Skeletal muscle satellite cell (primary cell): ENCODE results near the gene GNS.
"Not testable (repeated sequence)": the region's sequence is repeated elsewhere in the genome, so short reads cannot be mapped to it uniquely, and the experiment has no call there.

ENCODE experiments used
- H3K27me3 ChIP-seq: 2 replicates; pipeline ENCODE4 v1.7.0; 2013; ENCODE audit warnings: low read length; ENCODE audit not compliant: control insufficient read depth, insufficient read depth
- H3K36me3 ChIP-seq: 2 replicates; pipeline ENCODE4 v1.7.0; 2013; ENCODE audit warnings: mild to moderate bottlenecking, control low read depth, low read length; ENCODE audit not compliant: insufficient read depth
- H3K4me1 ChIP-seq: 2 replicates; pipeline ENCODE4 v1.7.0; 2013; ENCODE audit warnings: low read length; ENCODE audit not compliant: control insufficient read depth, insufficient read depth
- H3K4me2 ChIP-seq: 2 replicates; pipeline ENCODE4 v1.7.0; 2013; ENCODE audit warnings: mild to moderate bottlenecking, low read length
- H3K4me3 ChIP-seq: 2 replicates; pipeline ENCODE4 v1.7.0; 2013; ENCODE audit warnings: low read length
- H3K9ac ChIP-seq: 2 replicates; pipeline ENCODE4 v1.7.0; 2013; ENCODE audit warnings: mild to moderate bottlenecking, low read depth, low read length, moderate library complexity
- H3K9me3 ChIP-seq: replicated peaks from 2 replicates; pipeline ENCODE4 v1.7.0; 2013; ENCODE audit warnings: mild to moderate bottlenecking, control low read depth, low read length

The GNS gene

DNA sequence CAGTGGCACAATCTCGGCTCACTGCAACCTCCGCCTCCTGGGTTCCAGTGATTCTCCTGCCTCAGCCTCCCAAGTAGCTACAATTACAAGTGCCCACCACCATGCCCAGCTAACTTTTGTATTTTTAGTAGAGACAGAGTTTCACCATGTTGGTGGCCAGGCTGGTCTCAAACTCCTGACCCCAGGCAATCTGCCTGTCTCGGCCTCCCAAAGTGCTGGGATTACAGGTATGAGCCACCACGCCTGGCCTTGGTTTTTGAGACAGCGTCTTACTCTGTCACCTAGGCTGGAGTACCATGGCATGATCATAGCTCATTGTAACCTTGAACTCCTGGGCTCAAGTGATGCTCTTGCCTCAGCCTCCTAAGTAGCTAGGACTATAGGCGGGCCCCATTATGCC lies 69.0 kb downstream of the GNS start:
- H3K4me1 ChIP-seq, H3K4me2 ChIP-seq, H3K27me3 ChIP-seq, H3K36me3 ChIP-seq, H3K4me3 ChIP-seq, H3K9me3 ChIP-seq, H3K9ac ChIP-seq: not testable (repeated sequence)

DNA sequence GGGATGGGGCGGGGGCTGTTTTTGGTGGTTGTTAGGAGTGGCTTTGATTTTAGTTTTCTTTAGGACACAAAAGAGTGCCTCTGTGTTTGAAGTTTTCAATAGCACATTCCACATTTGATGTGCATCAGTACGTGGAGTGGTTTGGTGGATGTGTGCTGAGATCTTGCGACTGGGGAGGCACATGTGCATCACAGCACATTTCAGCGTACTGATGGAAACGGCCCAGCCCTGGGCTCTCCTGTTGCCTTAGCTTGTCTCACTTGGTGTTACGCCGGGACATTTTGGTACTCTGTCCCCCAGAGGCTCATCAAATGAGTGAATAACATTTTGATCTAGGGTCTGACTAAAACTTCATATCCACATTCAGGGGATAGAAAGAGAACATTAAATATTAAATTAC lies 70.5 kb downstream of the GNS start:
- H3K9ac ChIP-seq: no peak overlapping the region
- no peaks in the 10 kb centered on the region for H3K27me3 ChIP-seq
- peaks cover 6% of the 10 kb centered on the region for H3K4me1 ChIP-seq
- no peak overlapping the region for H3K4me2 ChIP-seq
- peaks cover 8% of the 10 kb centered on the region for H3K36me3 ChIP-seq
- H3K4me3 ChIP-seq: no peak overlapping the region
- H3K9me3 ChIP-seq: no peaks in the 10 kb centered on the region

DNA sequence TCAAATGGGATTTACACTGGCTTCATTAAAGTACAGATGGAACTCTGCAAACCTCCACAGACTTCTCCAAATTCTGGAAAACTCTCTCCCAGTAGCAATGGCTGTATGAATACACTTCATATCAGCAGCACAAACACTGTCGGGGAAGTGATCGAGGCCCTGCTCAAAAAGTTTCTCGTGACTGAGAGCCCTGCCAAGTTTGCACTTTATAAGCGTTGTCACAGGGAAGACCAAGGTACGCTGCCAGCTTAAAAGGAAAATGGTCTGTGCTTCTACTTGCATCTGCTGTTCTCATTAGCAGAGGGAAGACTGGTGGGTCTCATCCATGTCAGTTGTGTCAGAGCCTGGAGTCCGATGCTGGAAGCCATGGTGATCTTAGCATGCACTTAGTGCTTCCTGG lies 71.0 kb downstream of the GNS start:
- H3K27me3 ChIP-seq: no peaks in the 10 kb centered on the region
- H3K9me3 ChIP-seq: no peaks in the 10 kb centered on the region
- no peak overlapping the region for H3K4me2 ChIP-seq
- peaks cover 8% of the 10 kb centered on the region for H3K36me3 ChIP-seq
- no peak overlapping the region for H3K4me3 ChIP-seq
- H3K4me1 ChIP-seq: peaks cover 6% of the 10 kb centered on the region
- H3K9ac ChIP-seq: no peak overlapping the region

DNA sequence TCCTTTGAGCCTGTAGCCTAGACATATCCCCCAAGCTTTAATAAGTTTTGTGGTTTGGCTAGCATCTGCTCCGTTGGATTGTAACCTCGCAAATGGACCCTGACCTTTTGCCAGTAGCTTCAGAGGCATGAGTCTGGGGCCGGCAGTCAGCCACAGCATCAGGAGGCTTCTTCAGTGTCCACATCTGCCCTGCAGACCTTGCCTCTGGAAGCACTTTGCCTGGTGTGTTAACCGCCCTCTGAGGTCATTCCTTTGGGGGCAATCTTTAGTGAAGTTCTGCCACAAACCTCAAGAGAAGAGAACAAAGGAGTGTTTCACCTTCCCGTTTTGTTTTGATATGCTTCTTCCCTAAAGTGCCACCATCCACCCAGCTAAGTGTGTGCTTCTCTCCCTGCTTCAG lies 71.4 kb downstream of the GNS start:
- peaks cover 8% of the 10 kb centered on the region for H3K4me1 ChIP-seq
- no peak overlapping the region for H3K4me2 ChIP-seq
- H3K9me3 ChIP-seq: no peaks in the 10 kb centered on the region
- H3K27me3 ChIP-seq: no peaks in the 10 kb centered on the region
- H3K36me3 ChIP-seq: peaks cover 8% of the 10 kb centered on the region
- H3K4me3 ChIP-seq: no peak overlapping the region
- no peak overlapping the region for H3K9ac ChIP-seq

DNA sequence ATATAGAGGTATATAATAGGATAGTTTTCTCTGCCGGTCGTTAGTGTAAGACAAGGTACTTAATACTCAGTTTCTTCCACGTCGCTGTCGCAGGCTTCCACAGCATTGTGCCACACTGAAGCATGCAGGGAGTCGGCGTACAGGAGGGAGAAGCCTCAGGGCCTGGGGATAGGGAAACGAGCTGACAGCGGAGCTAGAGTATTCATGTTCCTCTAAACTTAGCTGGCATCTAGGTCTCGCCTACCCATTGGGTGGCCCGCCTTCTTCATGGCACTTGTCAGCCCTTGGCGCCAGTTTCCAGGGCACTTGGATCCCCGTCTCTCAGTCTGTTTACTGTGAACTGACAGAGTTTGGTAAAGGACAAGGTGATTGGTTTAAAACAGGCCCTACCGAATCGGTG lies 73.6 kb downstream of the GNS start:
- Histone ChIP-seq H3K9ac (no peak overlapping the region), H3K27me3 (no peaks in the 10 kb centered on the region), H3K4me2 (no peak overlapping the region), H3K4me1 (peaks cover 19% of the 10 kb centered on the region), H3K36me3 (peaks cover 8% of the 10 kb centered on the region), H3K9me3 (no peaks in the 10 kb centered on the region), H3K4me3 (no peak overlapping the region)

DNA sequence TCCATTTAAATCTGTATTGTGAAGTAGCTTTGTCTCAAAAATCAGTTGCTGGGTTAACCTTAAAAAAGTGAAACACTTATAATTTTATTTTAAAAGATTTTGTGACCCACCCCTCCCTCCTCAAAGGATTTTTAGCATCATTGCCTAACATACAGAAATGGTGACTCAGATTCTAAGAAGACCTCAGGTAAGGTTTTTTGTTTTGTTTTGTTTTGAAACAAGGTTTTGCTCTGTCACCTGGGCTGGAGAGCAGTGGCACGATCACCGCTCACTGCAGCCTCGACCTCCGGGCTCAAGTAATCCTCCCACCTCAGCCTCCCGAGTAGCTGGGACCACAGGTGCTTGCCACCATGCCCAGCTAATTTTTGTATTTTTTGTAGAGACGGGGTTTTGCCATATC lies 74.2 kb downstream of the GNS start:
- Histone ChIP-seq H3K9me3 (no peaks in the 10 kb centered on the region), H3K27me3 (no peaks in the 10 kb centered on the region), H3K4me3 (no peak overlapping the region), H3K4me2 (no peak overlapping the region), H3K36me3 (peaks cover 8% of the 10 kb centered on the region), H3K4me1 (peaks cover 24% of the 10 kb centered on the region), H3K9ac (no peak overlapping the region)

DNA sequence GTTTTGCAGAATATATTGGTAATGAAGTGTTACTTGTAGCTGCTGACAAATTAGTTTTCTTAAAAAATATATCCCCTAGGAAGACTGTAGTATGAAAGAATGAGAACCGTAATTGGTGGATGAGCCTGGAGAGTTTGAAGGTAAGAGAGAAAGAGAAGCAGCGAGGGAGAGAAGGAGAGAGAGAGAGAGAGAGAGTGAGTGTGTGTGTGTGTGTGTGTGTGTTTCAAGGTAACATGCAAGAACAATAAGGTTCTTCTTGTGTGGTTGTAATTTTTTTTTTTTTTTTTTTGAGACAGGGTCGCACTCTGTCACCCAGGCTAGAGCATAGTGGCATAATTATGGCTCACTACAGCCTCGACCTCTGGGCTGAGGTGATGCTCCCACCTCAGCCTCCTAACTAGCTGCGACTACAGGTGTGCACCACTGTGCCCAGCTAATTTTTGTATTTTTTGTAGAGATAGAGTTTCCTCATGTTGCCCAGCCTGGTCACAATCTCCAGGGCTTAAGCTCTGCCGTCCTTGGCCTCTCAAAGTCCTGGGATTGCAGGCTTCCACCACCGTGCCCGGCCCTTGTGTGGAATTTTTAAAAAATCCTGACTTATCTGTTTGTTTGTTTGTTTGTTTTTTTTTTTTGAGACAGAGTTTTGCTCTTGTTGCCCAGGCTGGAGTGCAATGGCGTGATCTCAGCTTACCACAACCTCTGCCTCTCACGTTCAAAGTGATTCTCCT lies 75.2 kb downstream of the GNS start:
- H3K27me3 ChIP-seq: no peaks in the 10 kb centered on the region
- no peaks in the 10 kb centered on the region for H3K9me3 ChIP-seq
- no peak overlapping the region for H3K4me2 ChIP-seq
- H3K9ac ChIP-seq: no peak overlapping the region
- H3K4me3 ChIP-seq: no peak overlapping the region
- peaks cover 33% of the 10 kb centered on the region for H3K4me1 ChIP-seq
- peaks cover 8% of the 10 kb centered on the region for H3K36me3 ChIP-seq

DNA sequence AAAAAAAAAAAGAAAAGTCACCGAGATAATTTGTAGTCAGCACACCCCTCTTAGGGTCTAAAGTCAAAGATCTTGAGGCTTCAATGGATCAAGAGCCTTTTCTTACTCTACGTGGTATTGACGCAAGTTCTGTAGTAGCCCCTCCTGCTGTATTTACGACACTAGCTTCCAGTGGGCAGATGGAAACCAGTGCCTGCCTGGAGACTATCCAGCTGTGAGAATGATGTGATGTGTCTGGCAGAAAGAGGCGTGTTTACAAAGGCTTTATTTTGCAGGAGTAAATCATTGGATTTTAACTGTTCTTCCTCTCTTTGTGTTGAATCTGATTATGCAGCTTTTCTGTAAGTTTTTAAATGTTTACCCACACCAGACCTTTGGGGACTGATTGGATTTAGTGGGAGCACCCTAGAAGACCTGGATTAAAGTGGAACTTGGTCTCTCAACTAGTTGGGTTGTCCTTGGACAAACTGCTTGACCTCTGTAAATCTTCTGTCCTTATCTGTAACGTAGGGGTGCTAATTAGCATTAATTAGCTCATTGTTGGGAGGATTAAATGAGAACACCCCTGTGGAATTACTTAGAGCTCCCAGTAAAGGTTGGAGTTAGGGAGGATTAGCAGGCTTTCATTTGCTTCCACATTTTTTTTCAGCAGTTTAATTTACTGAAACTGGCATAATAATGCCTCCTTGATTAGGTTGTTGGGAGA lies 76.5 kb downstream of the GNS start:
- Histone ChIP-seq H3K4me2 (peak overlapping the region; percentile 4), H3K9me3 (no peaks in the 10 kb centered on the region), H3K4me3 (no peak overlapping the region), H3K9ac (no peak overlapping the region), H3K4me1 (peaks cover 34% of the 10 kb centered on the region), H3K36me3 (peaks cover 5% of the 10 kb centered on the region), H3K27me3 (no peaks in the 10 kb centered on the region)

DNA sequence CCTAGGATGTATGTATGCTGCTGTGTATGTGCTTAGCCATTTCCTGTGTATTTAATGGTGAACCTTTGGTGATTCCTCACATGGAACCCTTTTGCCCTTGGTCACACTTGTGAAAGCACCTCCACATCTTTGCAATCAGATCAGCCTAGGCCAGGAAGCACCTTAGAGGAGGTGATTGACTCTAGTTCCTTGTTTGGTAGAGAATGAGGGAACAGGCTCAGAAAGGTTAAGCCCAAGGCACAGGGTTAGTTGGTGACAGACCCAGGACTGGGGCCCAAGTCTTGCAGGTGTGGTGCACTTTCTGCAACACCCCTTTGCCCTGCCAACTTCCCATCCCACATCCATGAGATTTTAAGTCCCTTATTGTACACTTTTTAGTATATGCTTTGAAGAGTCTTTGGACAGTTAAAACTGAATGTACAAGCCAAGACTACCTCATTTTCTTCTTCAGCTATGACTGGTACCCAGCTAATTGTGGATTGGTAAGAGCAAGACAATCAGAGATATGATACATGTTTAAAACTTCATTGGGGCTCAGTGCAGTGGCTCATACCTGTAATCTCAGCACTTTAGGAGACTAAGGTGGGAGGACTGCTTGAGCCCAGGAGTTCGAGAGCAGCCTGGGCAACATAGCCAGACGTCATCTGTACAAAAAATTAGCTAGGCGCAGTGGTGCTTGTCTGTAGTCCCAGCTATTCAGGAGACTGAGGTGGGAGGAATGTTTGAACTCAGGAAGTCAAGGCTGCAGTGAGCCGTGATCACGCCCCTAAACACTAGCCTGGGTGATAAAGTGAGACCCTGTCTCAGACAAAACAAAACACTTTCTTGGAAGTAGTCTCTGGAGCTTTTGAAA lies 77.8 kb downstream of the GNS start:
- peaks cover 5% of the 10 kb centered on the region for H3K36me3 ChIP-seq
- no peaks in the 10 kb centered on the region for H3K9me3 ChIP-seq
- no peak overlapping the region for H3K4me2 ChIP-seq
- no peak overlapping the region for H3K4me3 ChIP-seq
- no peaks in the 10 kb centered on the region for H3K27me3 ChIP-seq
- peaks cover 30% of the 10 kb centered on the region for H3K4me1 ChIP-seq
- H3K9ac ChIP-seq: no peak overlapping the region

DNA sequence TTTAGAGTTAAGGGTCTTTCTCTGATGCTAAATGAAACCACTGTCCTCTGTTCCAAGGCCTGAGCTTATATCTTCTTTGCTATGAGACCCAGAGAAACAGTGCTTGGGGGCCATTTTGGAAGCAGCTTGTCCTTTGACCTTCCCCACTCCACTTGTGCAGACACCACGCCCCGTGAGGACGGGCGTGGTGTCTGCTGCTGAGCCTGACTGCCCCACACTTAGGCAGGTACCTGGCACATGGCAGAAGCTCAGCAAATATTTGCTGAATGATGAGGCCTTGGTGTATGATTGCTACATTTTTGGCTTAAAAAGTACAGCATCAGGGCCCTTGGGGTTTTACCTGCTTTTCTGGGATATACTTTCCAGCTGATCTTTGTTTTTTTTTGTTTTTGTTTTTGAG lies 79.0 kb downstream of the GNS start:
- Histone ChIP-seq H3K36me3 (no peaks in the 10 kb centered on the region), H3K27me3 (no peaks in the 10 kb centered on the region), H3K9ac (peak overlapping the region; percentile 68), H3K4me3 (peak overlapping the region; percentile 33), H3K4me1 (peaks cover 39% of the 10 kb centered on the region), H3K4me2 (peak overlapping the region; percentile 69), H3K9me3 (no peaks in the 10 kb centered on the region)

DNA sequence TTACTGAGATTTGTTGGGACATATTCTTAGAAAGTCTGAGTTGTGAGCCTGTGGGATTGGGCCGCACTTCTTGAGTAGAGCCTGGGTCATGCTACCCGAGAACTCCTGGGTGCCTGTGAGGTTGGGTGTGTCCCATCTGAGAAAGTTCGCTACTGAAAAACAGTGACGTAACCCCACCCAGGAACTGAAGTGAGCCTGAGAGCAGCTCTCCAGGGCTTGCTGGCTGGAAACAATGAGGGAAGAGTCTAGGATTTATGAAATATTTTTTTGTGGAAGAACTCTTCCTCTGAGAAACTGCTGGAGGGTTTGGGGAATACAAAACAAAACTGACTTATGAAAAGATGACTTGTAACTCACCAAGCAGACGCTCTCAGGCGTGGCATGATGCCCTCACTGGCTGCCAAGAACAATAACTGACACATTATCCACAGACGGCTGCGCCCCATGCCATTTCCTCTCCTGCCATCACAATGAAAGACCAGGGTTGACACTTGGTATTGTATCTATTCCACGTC lies 79.7 kb downstream of the GNS start:
- Histone ChIP-seq H3K27me3 (no peaks in the 10 kb centered on the region), H3K4me1 (peaks cover 39% of the 10 kb centered on the region), H3K36me3 (no peaks in the 10 kb centered on the region), H3K4me3 (peak overlapping the region; percentile 33), H3K4me2 (peak overlapping the region; percentile 69), H3K9me3 (no peaks in the 10 kb centered on the region), H3K9ac (peak overlapping the region; percentile 68)
